Endothelial cell of umbilical vein (primary cell): ENCODE measurements around the gene CEP295NL. TPM values are rescaled to one million over a fixed set of nuclear protein-coding genes. Genes with fewer than 3 reads are reported as not detected.

Experiments
- BruUV-seq: library from RNA; stranded (reverse); fragments of 400-500 nt; replicated peaks from 2 replicates; lab custom pipeline; 2021; lab: Mats Ljungman, UMichigan
- CTCF ChIA-PET: fragments of 300-600, 350-600 bp; sonication (Branson Sonifier 250); formaldehyde crosslinking; loops from one replicate; lab custom pipeline; 2021; ENCODE audit warnings: antibody characterized with exemption, inconsistent platforms; lab: Charles Lee
- POLR2A ChIA-PET: fragments of 300-600, 350-600 bp; sonication (Branson Sonifier 250); formaldehyde crosslinking; loops from one replicate; lab custom pipeline; 2021; ENCODE audit warnings: antibody characterized with exemption, inconsistent platforms; lab: Charles Lee
- DNase-seq: peaks from one replicate; pipeline ENCODE4 v3.0.0-alpha.2; 2011; ENCODE audit warnings: low read depth, low spot score
- FAIRE-seq: peaks from 2 replicates; lab custom pipeline; 2011; peaks lifted over from hg19 to GRCh38; lab: Jason Lieb, UNC
- H2AFZ ChIP-seq: 2 replicates; pipeline ENCODE4 v1.6.0; 2012; ENCODE audit warnings: low read depth, low read length, control low read depth, inconsistent platforms
- H3K27ac ChIP-seq: 2 replicates; pipeline ENCODE4 v1.5.1; 2011; ENCODE audit warnings: low read depth, mild to moderate bottlenecking, control low read depth, low read length, moderate library complexity; ENCODE audit not compliant: insufficient read depth
- H3K27me3 ChIP-seq, 2 experiments: 2 replicates each; pipeline versions ENCODE4 v1.6.0 to v1.6.1; 2011; ENCODE audit warnings: low read length in 2 of 2, mixed read lengths in 1 of 2; ENCODE audit not compliant: control insufficient read depth in 2 of 2, insufficient read depth in 2 of 2
- H3K36me3 ChIP-seq, 2 experiments: 2 replicates in 1 of 2; 3 replicates in 1 of 2; pipeline ENCODE4 v1.5.1; 2011; ENCODE audit warnings: low read length in 2 of 2, mild to moderate bottlenecking in 1 of 2, moderate library complexity in 1 of 2; ENCODE audit not compliant: control insufficient read depth in 2 of 2, insufficient read depth in 2 of 2; ENCODE audit errors: extremely low read depth in 1 of 2
- H3K4me1 ChIP-seq: 3 replicates; pipeline ENCODE4 v1.5.1; 2011; ENCODE audit warnings: mild to moderate bottlenecking, low read length; ENCODE audit not compliant: control insufficient read depth, insufficient read depth; ENCODE audit errors: extremely low read depth
- H3K4me2 ChIP-seq: 2 replicates; pipeline ENCODE4 v1.6.1; 2011; ENCODE audit warnings: low read length, control low read depth, mixed read lengths; ENCODE audit not compliant: insufficient read depth
- H3K4me3 ChIP-seq, 3 experiments: fragments of 200-600 bp in 1 of 3; sonication (generic), shearing (Covaris generic) in 1 of 3; replicated peaks in 1 of 3; 2 replicates each; pipeline ENCODE4 v1.5.1; 2011 to 2016; ENCODE audit warnings: control low read depth in 3 of 3, low read length in 3 of 3, mild to moderate bottlenecking in 2 of 3, inconsistent platforms in 1 of 3, low read depth in 1 of 3, moderate library complexity in 1 of 3; ENCODE audit not compliant: insufficient read depth in 1 of 3
- H3K79me2 ChIP-seq: 2 replicates; pipeline ENCODE4 v1.6.0; 2012; ENCODE audit warnings: low read length, inconsistent platforms; ENCODE audit not compliant: control insufficient read depth, insufficient read depth
- H3K9ac ChIP-seq: replicated peaks from 2 replicates; pipeline ENCODE3; 2011; ENCODE audit warnings: low read length, control low read depth; ENCODE audit not compliant: insufficient read depth; ENCODE audit errors: extremely low read depth
- H3K9me1 ChIP-seq: replicated peaks from 3 replicates; pipeline ENCODE4 v1.6.0; 2011; ENCODE audit warnings: mild to moderate bottlenecking, low read length; ENCODE audit not compliant: control insufficient read depth, insufficient read depth; ENCODE audit errors: extremely low read depth
- H3K9me3 ChIP-seq: replicated peaks from 2 replicates; pipeline ENCODE4 v1.5.1; 2012; ENCODE audit warnings: low read length, inconsistent platforms; ENCODE audit not compliant: control insufficient read depth, insufficient read depth
- H4K20me1 ChIP-seq: replicated peaks from 2 replicates; pipeline ENCODE3; 2011; ENCODE audit warnings: mild to moderate bottlenecking, low read length; ENCODE audit not compliant: control insufficient read depth, insufficient read depth; ENCODE audit errors: extremely low read depth
- CTCF ChIP-seq, 2 donors: IDR thresholded peaks; 1 replicate in 1 of 2; 2 replicates in 1 of 2; pipeline ENCODE4 v1.5.1; 2011; ENCODE audit warnings: low read length in 2 of 2, mild to moderate bottlenecking in 2 of 2, moderate library complexity in 2 of 2, control low read depth in 1 of 2, inconsistent platforms in 1 of 2, low read depth in 1 of 2; ENCODE audit not compliant: insufficient read depth in 1 of 2; ENCODE audit errors: extremely low read depth in 1 of 2
- EZH2 ChIP-seq: IDR thresholded peaks from 2 replicates; pipeline ENCODE4 v1.6.1; 2012; ENCODE audit warnings: borderline replicate concordance, low read depth, mild to moderate bottlenecking, moderate library complexity, low read length, inconsistent platforms; ENCODE audit not compliant: severe bottlenecking
- FOS ChIP-seq: IDR thresholded peaks from 2 replicates; pipeline ENCODE4 v1.6.1; 2011; ENCODE audit warnings: mild to moderate bottlenecking, low read length, moderate library complexity, borderline replicate concordance; ENCODE audit not compliant: insufficient read depth
- GATA2 ChIP-seq: IDR thresholded peaks from 2 replicates; pipeline ENCODE4 v1.7.0; 2011; ENCODE audit warnings: low read depth, mild to moderate bottlenecking, moderate library complexity, mixed read lengths, low read length; ENCODE audit not compliant: insufficient read length, insufficient read depth
- JUN ChIP-seq: IDR thresholded peaks from 2 replicates; pipeline ENCODE4 v1.6.1; 2011; ENCODE audit warnings: borderline replicate concordance, low read depth; ENCODE audit not compliant: insufficient read length, insufficient read depth
- MYC ChIP-seq: IDR thresholded peaks from one replicate; pipeline ENCODE4 v1.6.1; 2011; ENCODE audit warnings: mild to moderate bottlenecking, low read depth, low read length
- POLR2A ChIP-seq: IDR thresholded peaks from 2 replicates; pipeline ENCODE4 v1.6.1; 2012; ENCODE audit warnings: low read depth, mild to moderate bottlenecking, control low read depth, low read length
- POLR2AphosphoS5 ChIP-seq: IDR thresholded peaks from 2 replicates; pipeline ENCODE4 v1.6.1; 2012; ENCODE audit warnings: low read depth, mild to moderate bottlenecking, control low read depth, low read length, moderate library complexity; ENCODE audit not compliant: insufficient read depth
- dilution Hi-C: fragments of 300-500 bp; cut with MboI; formaldehyde crosslinking; loops from one replicate; pipeline ENCODE4 v1.15.0; 2019; ENCODE audit warnings: low sequenced_read_pairs; ENCODE audit not compliant: extremely low pct_ligation_motif_present
- intact Hi-C: fragments of 100-400 bp; cut with micrococcal nuclease; formaldehyde crosslinking; loops from one replicate; pipeline ENCODE4 v1.10.0; 2022
- polyA plus RNA-seq, 4 experiments: library from polyadenylated mRNA; depleted of rRNA in 3 of 4; stranded (reverse) in 3 of 4; unstranded in 1 of 4; fragments of >200 nt; gene quantifications; 2 replicates each; pipeline versions ENCODE4 v1.2.1 to v1.2.3, GENCODE V29; 2011 to 2012; ENCODE audit warnings: missing spikeins in 1 of 4
- total RNA-seq: library from RNA; stranded (reverse); gene quantifications from 2 replicates; pipeline ENCODE4 v1.2.3, GENCODE V29; 2021
- TF ChIP-seq, protein P1 (sequence below): IDR thresholded peaks from 2 replicates; pipeline ENCODE4 v1.6.1; 2011; ENCODE audit not compliant: insufficient read depth, insufficient read length

Gene CEP295NL
- total and polyA plus RNA-seq, 2 donors (not counting 3 experiments of a cell fraction or from before 2014, with no cell fraction given): 0.10 to 8.3 TPM

- intact Hi-C loops: loop anchor here (1.0 to 2.0 kb wide), 5 partner anchors 10 to 62 kb away; no protein-coding TSS in a partner anchor
- H3K9ac ChIP-seq: peak overlapping the region; percentile 21
- POLR2A ChIA-PET: no interaction called here
Measured at GRCh38 chr17:78924481-78925151, 21.6 kb upstream of the CEP295NL start.

GRCh38 chr17:78923660-78924453, 20.9 kb upstream of the CEP295NL start:
- dilution Hi-C loops: no loop called here
- H3K27me3 ChIP-seq: no peaks in the 10 kb centered on the region
- no peaks in the 10 kb centered on the region for H3K9me1 ChIP-seq
- DNase-seq: peak; percentile 14
- no peak overlapping the region for H3K27ac ChIP-seq
- intact Hi-C loops: loop anchor here (1.0 to 2.0 kb wide), 3 partner anchors 47 to 61 kb away; no protein-coding TSS in a partner anchor
- no peaks in the 10 kb centered on the region for H3K36me3 ChIP-seq
- H3K4me1 ChIP-seq: peaks cover 13% of the 10 kb centered on the region
- BruUV-seq: TSS peak; percentile 20
- H3K79me2 ChIP-seq: peaks cover 50% of the 10 kb centered on the region
- peak overlapping the region; percentile 54 to 78 (median 59) for H3K4me3 ChIP-seq
- peak; percentile 76 for FAIRE-seq
- H3K9ac ChIP-seq: peak overlapping the region; percentile 21
- H2AFZ ChIP-seq: no peak overlapping the region
- ChIA-PET POLR2A (interaction anchor here (0.6 to 1.3 kb wide), 2 partner anchors 10 to 24 kb away, joined by 3 to 4 read pairs; no protein-coding TSS in a partner anchor), CTCF (interaction anchor here (1.0 to 2.0 kb wide), 3 partner anchors 10 to 58 kb away, joined by 3 to 16 read pairs (median 10); no protein-coding TSS in a partner anchor)
- H3K9me3 ChIP-seq: no peaks in the 10 kb centered on the region
- TF ChIP-seq POLR2AphosphoS5 (no peak), GATA2 (no peak), MYC (no peak), JUN (no peak), EZH2 (no peak), POLR2A (no peak), CTCF (IDR thresholded peaks at IDR 0.05; ENCODE audit: extremely low read depth in 1 of 2, insufficient read depth in 1 of 2, low read depth in 1 of 2, low read length in 2 of 2) (no peak), FOS (no peak)
- TF ChIP-seq, protein P1, sequence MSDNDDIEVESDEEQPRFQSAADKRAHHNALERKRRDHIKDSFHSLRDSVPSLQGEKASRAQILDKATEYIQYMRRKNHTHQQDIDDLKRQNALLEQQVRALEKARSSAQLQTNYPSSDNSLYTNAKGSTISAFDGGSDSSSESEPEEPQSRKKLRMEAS: no peak
- H3K4me2 ChIP-seq: peak overlapping the region; percentile 57
- H4K20me1 ChIP-seq: peaks cover 5% of the 10 kb centered on the region

More at GRCh38 chr17:78924481-78925151, 21.6 kb upstream of the CEP295NL start:
- Histone ChIP-seq H3K79me2 (peaks cover 49% of the 10 kb centered on the region), H2AFZ (no peak overlapping the region), H3K36me3 (no peaks in the 10 kb centered on the region), H3K9me3 (no peaks in the 10 kb centered on the region), H3K4me2 (peak overlapping the region; percentile 57), H3K9me1 (no peaks in the 10 kb centered on the region), H3K4me1 (peaks cover 13% of the 10 kb centered on the region), H3K27me3 (no peaks in the 10 kb centered on the region), H4K20me1 (peaks cover 5% of the 10 kb centered on the region), H3K27ac (no peak overlapping the region), H3K4me3 (peak overlapping the region; percentile 54 to 78 (median 59))
- CTCF ChIA-PET: interaction anchor here (0.9 to 2.0 kb wide), 4 partner anchors 46 to 59 kb away, joined by 3 to 16 read pairs (median 6); no protein-coding TSS in a partner anchor
- dilution Hi-C loops: no loop called here
- TF ChIP-seq, protein P1: no peak
- TF ChIP-seq GATA2 (no peak), POLR2AphosphoS5 (peak; percentile 11)
- BruUV-seq: no TSS peak
- no peak for DNase-seq
- FAIRE-seq: peak; percentile 18
